Testis (tissue), 5 donors: ENCODE data around the gene PPP1R13B. TPM values are rescaled to one million over a fixed set of nuclear protein-coding genes. Genes with fewer than 3 reads are reported as not detected.
A peak's percentile ranks its signal among the peaks of the same experiment; 100 is the strongest.

Source experiments
- DNase-seq: peaks from one replicate; pipeline ENCODE4 v3.0.0-alpha.2; 2019
- H3K27ac ChIP-seq, 2 donors: fragments of 200-600 bp; sonication (generic); one replicate each; pipeline ENCODE4 v1.5.1; 2019
- H3K27me3 ChIP-seq: fragments of 200-600 bp; sonication (generic); one replicate; pipeline ENCODE4 v1.5.1; 2019
- H3K36me3 ChIP-seq: fragments of 200-600 bp; sonication (generic); one replicate; pipeline ENCODE4 v1.5.1; 2017; ENCODE audit warnings: low read depth; ENCODE audit errors: missing control alignments
- H3K4me1 ChIP-seq: fragments of 200-600 bp; sonication (generic); one replicate; pipeline ENCODE4 v1.5.1; 2019
- H3K4me3 ChIP-seq, 2 donors: fragments of 200-600 bp; sonication (generic); one replicate each; pipeline ENCODE4 v1.5.1; 2017 to 2019
- H3K9me3 ChIP-seq: fragments of 200-600 bp; sonication (generic); one replicate; pipeline ENCODE4 v1.5.1; 2017
- CTCF ChIP-seq, 3 experiments: fragments of 450-650 bp in 2 of 3; fragments of 200-600 bp in 1 of 3; sonication (generic) in 1 of 3; IDR thresholded peaks; one replicate each; pipeline ENCODE4 v1.5.1; 2016 to 2019; ENCODE audit warnings: antibody characterized with exemption in 3 of 3, mild to moderate bottlenecking in 2 of 3, moderate library complexity in 1 of 3
- POLR2A ChIP-seq: fragments of 450-650 bp; IDR thresholded peaks from one replicate; pipeline ENCODE4 v1.6.1; 2017; ENCODE audit warnings: antibody characterized with exemption, mild to moderate bottlenecking, moderate library complexity
- WGBS, 2 donors: methylation state at CpG; one replicate each; pipeline ENCODE4 v1.1.5; 2018; 5-methylcytosine and 5-hydroxymethylcytosine counted together
- intact Hi-C: fragments of 100-400 bp; cut with DNase I; formaldehyde crosslinking; loops from one replicate; pipeline ENCODE4 v1.15.1; 2023; ENCODE audit warnings: low total_unique reads
- long read RNA-seq, 2 donors: transcript quantifications; one replicate each; lab custom pipeline, GENCODE V29; 2026
- polyA plus RNA-seq: library from polyadenylated mRNA; stranded (reverse); fragments of 350-450 nt; fragmentation: Illumina TruSeq; extraction: RNeasy Lipid Tissue Mini Kit (QIAGEN cat#74804); gene quantifications from one replicate; pipeline ENCODE4 v1.2.3, GENCODE V29; 2014; ENCODE audit warnings: low read depth, low replicate concordance; ENCODE audit not compliant: insufficient read depth
- total RNA-seq, 2 donors: library from RNA; depleted of rRNA; stranded (reverse); fragments of >200 nt; gene quantifications; one replicate each; pipeline ENCODE4 v1.2.3, GENCODE V29; 2016

Gene PPP1R13B
- total RNA-seq (10 to 100 TPM; 73.1 to 82.4 TPM), polyA plus RNA-seq (89.2 TPM)
- long read RNA-seq, donor 1, full-length matches to known transcripts: 15 of 28 reads
- long read RNA-seq, donor 1, partial matches to known transcripts: 13 of 28 reads
- long read RNA-seq, donor 1, other reads (novel, unspliced or antisense): 0 of 28 reads
- long read RNA-seq, donor 2, partial matches to known transcripts: 0 of 5 reads
- long read RNA-seq, donor 2, other reads (novel, unspliced or antisense): 0 of 5 reads

GRCh38 chr14:103847451-103848174 lies at the start of gene PPP1R13B:
PPP1R13B (minus strand) TSS chr14:103847575; CDS start chr14:103847307, 268 bp downstream.
- peak; percentile 93 for DNase-seq
- intact Hi-C loops: no loop called here
- Histone ChIP-seq H3K4me3 (peak within 1 kb of the TSS; percentile 73 to 76), H3K27ac (peak within 1 kb of the TSS; percentile 83 to 89), H3K36me3 (no peaks in the 10 kb centered on the region), H3K4me1 (peaks cover 25% of the 10 kb centered on the region), H3K9me3 (no peaks in the 10 kb centered on the region), H3K27me3 (no peaks in the 10 kb centered on the region)
- TF ChIP-seq CTCF (IDR thresholded peaks at IDR 0.05) (no peak), POLR2A (no peak)
- WGBS, 2 donors: 0% methylated on average over 63 of the region's 104 CpGs; no CpG with 5 or more reads in 1 of the 2 donors

GRCh38 chr14:103896578-103896977 lies 49.2 kb upstream of the PPP1R13B start:
- peaks cover 3% of the 10 kb centered on the region for H3K4me1 ChIP-seq
- intact Hi-C loops: no loop called here
- H3K27ac ChIP-seq: no peak overlapping the region
- H3K36me3 ChIP-seq: no peaks in the 10 kb centered on the region
- H3K27me3 ChIP-seq: no peaks in the 10 kb centered on the region
- TF ChIP-seq POLR2A: no peak
- no peak for TF ChIP-seq CTCF (IDR thresholded peaks at IDR 0.05)
- H3K9me3 ChIP-seq: no peaks in the 10 kb centered on the region
- 66 to 78% methylated on average over 6 of the region's 6 CpGs for WGBS, 2 donors
- H3K4me3 ChIP-seq: no peak overlapping the region
- no peak for DNase-seq

GRCh38 chr14:103894723-103895059 lies 47.3 kb upstream of the PPP1R13B start:
- no peak overlapping the region for H3K4me3 ChIP-seq
- intact Hi-C loops: no loop called here

GRCh38 chr14:103894034-103894722 lies 46.8 kb upstream of the PPP1R13B start:
- intact Hi-C loops: no loop called here
- Histone ChIP-seq H3K27me3 (no peaks in the 10 kb centered on the region), H3K9me3 (no peaks in the 10 kb centered on the region), H3K36me3 (no peaks in the 10 kb centered on the region), H3K4me3 (no peak overlapping the region), H3K27ac (no peak overlapping the region), H3K4me1 (no peaks in the 10 kb centered on the region)
- no peak for DNase-seq
- 69 to 73% methylated on average over 6 to 26 of the region's 26 CpGs for whole genome bisulfite sequencing, 2 donors
- TF ChIP-seq CTCF (IDR thresholded peaks at IDR 0.05) (no peak), POLR2A (no peak)

More at GRCh38 chr14:103894723-103895059, 47.3 kb upstream of the PPP1R13B start:
- no peak for DNase-seq
- H3K4me1 ChIP-seq: no peaks in the 10 kb centered on the region
- H3K27ac ChIP-seq: no peak overlapping the region
- no peaks in the 10 kb centered on the region for H3K36me3 ChIP-seq
- H3K27me3 ChIP-seq: no peaks in the 10 kb centered on the region
- no peak for TF ChIP-seq POLR2A
- TF ChIP-seq CTCF (IDR thresholded peaks at IDR 0.05): no peak
- no peaks in the 10 kb centered on the region for H3K9me3 ChIP-seq
- WGBS, 2 donors: 80 to 100% methylated on average over 1 to 7 of the region's 7 CpGs
